GM12873 (cell line): ENCODE results near the gene RAC3.

Source experiments
- TF ChIP-seq, protein P1 (sequence below): IDR thresholded peaks from 2 replicates; pipeline ENCODE4 v1.5.1; 2012; ENCODE audit warnings: low read depth, mild to moderate bottlenecking, moderate library complexity, low read length, control low read depth; ENCODE audit not compliant: insufficient read depth; ENCODE audit errors: missing control alignments

RAC3 gene

DNA sequence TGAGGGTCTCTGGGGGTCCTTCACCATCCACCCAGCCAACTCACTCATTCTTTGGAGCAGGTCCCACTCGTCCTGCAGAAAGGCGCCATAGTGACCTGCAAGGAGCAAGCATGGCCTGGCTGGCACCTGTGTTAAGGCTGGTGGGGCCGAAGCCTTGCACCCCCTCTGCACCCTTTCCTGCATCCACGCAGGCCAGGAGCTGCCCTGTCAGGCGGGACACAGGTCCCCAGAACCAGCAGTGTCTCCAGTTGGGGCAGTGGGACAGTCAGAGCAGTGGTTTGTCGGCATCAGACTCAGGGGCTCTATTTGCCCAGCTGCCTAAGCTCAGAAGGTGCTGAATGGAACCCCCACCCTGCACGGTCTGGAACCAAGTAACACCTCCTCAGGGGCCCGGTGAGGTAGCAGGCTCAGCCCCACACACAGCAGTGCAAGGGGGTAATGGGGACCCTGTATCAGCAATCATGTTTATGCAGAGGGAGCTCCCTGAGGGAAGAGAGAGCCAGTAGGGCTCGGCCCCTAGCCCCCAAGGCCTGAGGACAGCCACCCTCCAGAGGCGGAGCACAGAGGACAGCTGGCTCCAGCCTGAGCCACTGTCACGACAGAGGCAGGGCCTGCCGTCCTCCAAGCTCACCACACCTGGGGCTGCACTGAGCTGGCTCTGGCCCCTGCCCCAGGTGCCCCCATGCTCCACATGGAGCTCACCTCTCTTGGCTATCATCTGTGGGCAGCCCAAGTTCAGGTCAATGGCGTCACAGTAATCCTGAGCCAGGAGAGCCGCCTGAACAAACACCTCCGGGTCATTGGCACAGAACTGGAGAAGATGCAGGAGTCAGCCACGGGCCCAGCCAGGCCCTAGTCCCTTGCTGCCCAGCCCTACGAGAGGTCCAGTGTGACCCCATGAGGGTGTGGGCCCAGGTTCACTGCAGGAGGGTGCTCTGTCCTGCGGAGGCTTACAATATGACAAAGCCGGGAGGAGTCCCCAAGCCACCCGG is 32.2 kb downstream of the RAC3 start:
- TF ChIP-seq, protein P1, sequence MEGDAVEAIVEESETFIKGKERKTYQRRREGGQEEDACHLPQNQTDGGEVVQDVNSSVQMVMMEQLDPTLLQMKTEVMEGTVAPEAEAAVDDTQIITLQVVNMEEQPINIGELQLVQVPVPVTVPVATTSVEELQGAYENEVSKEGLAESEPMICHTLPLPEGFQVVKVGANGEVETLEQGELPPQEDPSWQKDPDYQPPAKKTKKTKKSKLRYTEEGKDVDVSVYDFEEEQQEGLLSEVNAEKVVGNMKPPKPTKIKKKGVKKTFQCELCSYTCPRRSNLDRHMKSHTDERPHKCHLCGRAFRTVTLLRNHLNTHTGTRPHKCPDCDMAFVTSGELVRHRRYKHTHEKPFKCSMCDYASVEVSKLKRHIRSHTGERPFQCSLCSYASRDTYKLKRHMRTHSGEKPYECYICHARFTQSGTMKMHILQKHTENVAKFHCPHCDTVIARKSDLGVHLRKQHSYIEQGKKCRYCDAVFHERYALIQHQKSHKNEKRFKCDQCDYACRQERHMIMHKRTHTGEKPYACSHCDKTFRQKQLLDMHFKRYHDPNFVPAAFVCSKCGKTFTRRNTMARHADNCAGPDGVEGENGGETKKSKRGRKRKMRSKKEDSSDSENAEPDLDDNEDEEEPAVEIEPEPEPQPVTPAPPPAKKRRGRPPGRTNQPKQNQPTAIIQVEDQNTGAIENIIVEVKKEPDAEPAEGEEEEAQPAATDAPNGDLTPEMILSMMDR, result no peak

DNA sequence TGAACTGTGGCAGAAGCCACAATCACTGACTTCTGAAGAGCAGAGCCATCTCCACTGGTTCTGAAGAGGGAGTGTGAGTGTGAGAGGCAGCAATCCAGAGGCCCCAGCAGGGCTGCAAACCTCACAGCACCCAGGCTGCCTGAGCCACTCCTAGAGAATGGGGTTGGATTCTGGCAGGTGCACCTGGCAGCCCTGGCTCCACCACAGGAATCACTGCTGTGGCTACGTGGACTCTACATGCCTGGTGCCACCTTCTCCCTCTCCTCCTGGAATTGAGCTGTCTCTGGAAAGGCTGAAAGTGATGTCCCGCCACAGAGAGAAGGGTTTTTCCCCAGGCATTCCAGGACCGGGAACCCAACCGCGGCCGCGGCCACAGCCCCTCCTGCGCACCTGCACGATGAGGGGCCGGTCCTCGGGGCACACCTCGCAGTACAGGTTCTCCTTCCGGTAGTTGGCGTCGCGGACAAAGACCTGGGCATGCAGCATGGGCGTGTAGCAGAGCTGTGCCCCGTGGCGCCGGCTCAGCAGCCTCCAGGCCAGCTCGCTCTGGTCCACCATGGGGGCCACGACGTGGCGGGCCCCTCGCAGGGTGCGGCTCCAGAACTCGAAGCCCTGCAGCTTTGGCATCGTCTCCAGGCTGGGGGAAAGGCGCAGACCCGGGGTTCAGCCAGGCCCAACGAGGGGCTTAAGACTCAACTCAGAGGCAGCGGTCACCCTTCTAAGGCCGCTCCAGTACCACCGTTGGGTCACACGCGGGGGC is 33.1 kb downstream of the RAC3 start:
- TF ChIP-seq, protein P1, result no peak

DNA sequence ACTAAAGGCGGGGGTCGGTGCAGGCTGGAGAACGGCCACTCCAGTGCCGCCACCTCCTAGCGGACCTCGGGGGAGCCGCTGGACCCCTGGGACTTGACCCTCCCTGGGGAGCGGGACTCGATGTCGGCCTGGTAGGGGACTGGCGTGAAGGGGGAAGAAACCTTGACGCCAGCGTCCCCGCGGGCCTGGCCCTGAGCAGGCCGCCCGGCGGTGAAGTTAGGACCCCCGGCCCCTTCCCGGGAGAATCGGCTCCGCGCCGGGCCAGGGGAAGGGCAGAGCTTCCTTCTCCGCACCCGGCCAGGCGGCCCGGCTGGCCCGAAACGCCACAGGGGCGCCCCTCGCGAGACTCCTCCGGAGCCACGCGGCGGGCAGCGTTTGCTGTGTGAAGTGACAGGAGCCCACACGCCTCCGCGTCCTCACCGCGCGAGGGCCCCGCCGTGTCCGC is 33.7 kb downstream of the RAC3 start:
- TF ChIP-seq, protein P1, result no peak

DNA sequence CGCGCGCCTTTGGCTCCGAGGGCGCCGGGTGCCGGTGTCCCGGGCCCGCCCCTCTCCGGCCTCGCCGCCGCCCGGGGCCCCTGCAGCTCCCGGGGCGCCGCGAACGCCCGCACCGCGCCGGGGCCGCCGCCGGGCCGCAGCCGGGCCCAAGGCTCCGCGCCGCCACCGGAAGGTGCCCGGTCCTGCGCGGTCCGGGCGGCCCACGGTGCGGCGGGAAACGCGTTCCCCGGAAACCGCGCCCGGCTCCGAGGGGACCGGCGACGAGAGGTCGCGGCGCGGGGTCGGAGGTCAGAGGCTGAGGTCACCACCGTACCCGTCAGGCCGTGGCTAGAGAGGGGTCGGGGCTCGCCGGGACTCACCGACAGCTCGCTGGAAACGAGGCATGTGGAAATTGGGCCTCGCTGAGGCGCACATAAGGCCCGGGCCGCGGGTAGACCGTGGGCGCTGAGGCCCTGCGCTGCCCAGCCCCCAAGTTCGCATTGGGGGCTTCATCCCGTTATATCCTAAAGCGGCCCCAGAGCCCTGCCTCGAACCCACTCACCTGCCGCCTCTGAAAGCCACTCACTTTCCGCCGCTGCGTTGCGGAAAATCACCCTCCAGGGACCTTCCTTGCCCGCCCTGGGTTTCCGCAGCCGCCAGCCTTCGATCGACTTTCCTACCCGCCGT is 34.3 kb downstream of the RAC3 start, which contains the start of gene DUS1L:
TSS of gene DUS1L (minus strand) at position 167 of the 666 bp plus-strand sequence. CDS start 745 bp downstream, outside the sequence.
- TF ChIP-seq, protein P1, result no peak

DNA sequence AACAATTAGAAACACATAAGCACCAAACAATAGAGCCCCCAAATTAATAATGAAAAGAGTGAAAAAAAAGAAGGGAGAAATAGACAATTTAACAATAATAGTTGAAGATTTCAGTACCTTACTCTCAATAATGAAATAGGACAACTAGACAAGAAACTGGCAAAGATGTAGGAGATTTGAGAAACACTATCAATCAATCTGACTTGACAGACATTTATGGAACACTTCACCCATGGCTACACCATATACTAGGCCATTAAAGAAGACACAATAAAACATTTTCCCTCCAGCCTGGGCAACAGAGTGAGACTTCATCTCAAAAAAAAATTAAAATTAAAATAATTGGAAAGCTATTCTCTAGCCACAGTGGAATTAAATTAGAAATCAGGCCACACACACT is 39.1 kb downstream of the RAC3 start:
- TF ChIP-seq, protein P1, result no peak

DNA sequence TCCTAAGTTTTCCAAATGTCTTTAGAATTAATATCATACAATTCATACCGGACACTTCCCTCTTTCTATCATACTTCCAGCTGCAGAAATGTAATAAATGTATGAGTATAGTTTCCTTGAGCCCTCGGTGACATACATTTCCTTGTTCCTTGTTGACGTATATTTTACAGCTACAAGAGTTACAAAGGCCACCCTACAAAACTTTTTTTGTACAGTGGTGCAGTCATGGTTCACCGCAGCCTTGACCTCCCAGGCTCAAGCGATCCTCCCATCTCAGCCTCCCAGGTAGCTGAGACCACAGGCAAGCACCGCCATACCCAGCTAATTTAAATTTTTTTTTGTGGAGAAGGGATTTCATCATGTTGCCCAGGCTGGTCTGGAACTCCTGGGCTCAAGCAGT is 41.3 kb downstream of the RAC3 start:
- TF ChIP-seq, protein P1, result no peak
